GM19455 (cell line): ENCODE data around the gene SLC39A13.

Experiments
- ATAC-seq: cut with Tn5 transposase; IDR thresholded peaks from one replicate; pipeline ENCODE4 v1.9.1; 2021; ENCODE audit not compliant: unreplicated experiment

SLC39A13 gene

GRCh38 chr11:47407746-47408590 lies at the start of gene SLC39A13:
TSS of gene SLC39A13 (plus strand) at chr11:47408590. CDS start at chr11:47410095, 1,505 bp downstream.
- ATAC-seq: peak; percentile 80

- ATAC-seq: no peak
These were observed 49.7 kb upstream of the SLC39A13 start for GRCh38 chr11:47358731-47359051.

GRCh38 chr11:47359162-47359561 lies 49.2 kb upstream of the SLC39A13 start:
- ATAC-seq: no peak

GRCh38 chr11:47359586-47359985 lies 48.8 kb upstream of the SLC39A13 start:
- ATAC-seq: no peak

- no peak for ATAC-seq
These were observed 48.0 kb upstream of the SLC39A13 start for GRCh38 chr11:47360341-47360740.

GRCh38 chr11:47361419-47361818 lies 47.0 kb upstream of the SLC39A13 start:
- no peak for ATAC-seq

DNA sequence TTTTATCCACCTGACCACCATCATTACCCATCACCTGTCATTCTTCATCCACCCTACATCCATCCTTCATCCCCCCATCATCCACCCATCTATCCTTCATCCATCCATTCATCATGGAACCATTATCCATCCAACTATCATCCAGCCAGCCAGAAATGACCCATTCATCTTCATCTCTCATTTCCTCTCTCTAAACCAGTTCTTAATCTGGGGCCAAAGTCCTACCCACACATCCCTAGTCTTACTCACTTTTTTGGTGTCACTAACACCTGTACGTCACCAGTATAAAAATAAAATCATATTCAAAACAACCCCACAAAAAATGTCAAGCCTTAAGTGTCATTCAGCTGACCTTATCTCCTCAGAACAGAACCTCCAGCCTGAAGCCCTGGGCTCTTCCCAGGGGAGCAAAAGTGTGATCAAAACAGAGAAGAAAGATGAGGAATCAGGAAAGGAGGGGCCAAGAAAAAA lies 42.3 kb upstream of the SLC39A13 start:
- no peak for ATAC-seq

DNA sequence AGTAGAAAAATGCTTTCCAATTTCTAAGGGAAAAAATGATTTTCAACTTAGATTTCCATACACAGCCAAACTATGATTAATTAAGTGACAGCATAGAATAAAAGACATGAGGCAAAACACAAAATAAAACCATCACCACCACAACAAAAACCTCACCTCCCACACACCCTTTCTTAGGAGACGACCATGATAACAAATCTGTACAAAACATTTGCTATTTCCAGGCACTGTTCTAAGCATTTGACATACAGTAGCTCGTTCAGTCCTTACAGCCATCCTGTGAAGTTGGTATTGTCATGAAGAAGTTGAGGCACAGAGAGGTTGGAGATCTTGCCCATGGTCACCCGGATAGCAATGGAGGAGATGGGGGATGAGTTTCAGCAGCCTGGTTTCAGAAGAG lies 38.7 kb upstream of the SLC39A13 start:
- no peak for ATAC-seq

GRCh38 chr11:47372422-47372821 lies 36.0 kb upstream of the SLC39A13 start:
- no peak for ATAC-seq

DNA sequence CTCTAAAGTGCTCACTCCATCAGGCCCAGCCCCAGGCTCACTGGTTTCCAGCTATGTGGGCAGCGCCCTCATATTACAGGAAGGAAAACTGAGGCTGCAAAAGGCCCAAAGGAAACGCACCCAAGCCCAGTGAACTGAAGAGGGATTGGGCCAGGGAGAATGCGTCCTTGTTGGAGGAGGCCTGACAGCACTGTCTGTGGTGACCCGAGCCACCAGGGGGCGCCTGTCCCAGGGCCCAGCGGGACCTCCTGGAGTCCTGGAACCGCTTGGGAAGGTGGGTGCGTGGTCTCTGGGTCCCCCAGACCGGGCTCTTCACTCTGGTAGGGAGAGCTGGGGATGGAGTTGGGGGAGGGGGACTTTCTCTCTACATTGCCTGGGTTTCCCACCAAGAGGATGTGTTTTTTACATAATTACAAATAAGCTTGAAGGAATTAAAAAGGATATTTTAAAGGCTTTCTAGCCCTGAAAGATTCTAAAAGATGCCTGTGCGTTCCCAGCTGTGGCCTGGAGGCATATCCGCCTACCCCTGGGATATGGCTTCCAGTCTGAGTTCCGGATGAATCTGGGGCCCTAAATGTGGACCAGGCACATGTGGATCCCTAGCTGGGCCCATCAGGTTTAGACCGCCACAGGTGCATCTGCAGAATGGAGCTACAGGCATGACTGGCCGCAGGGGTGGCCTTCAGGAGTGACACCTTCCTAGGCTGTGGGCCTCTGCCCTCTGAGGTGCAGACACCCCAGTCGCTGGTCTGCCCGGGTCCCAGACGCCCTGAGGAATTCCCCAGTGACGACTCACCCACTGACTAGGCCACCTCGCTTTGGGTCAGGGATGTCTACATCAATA lies 34.3 kb upstream of the SLC39A13 start:
- ATAC-seq: no peak

DNA sequence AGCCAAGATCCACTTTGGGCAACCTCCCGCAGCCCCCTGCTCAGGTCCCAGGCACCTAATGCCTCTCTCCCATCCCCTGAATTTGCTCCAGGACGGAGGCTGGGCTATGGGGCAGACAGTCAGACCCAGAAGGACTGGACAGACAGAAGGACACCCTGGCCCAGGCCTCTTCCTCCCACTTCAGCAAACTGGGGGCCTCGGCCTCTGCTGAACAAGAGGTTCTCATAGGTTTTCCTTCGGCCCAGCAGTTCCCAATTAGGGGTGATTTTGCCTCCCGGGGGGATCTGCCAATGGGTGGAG lies 33.7 kb upstream of the SLC39A13 start:
- ATAC-seq: no peak

GRCh38 chr11:47375020-47375419 lies 33.4 kb upstream of the SLC39A13 start:
- ATAC-seq: no peak

GRCh38 chr11:47375546-47376085 lies 32.8 kb upstream of the SLC39A13 start:
- no peak for ATAC-seq

DNA sequence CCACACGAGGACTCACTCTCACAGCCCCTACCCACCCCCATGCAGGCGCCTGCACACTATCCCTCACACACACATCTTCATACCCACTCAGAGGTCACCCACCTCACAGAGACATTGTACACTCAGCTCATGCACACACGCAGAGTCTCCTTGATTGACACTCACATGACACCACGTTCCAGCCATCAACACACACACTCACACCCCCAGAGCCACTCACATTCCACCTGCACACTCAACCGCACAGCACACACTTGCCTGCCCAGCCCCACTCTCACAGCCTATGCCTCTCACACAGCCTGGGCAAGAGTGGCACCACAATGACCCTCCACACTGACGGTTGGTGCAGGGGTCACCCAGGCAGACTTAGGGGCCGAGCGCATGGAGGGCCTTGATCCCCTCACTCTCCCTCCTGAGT lies 32.3 kb upstream of the SLC39A13 start:
- ATAC-seq: no peak

DNA sequence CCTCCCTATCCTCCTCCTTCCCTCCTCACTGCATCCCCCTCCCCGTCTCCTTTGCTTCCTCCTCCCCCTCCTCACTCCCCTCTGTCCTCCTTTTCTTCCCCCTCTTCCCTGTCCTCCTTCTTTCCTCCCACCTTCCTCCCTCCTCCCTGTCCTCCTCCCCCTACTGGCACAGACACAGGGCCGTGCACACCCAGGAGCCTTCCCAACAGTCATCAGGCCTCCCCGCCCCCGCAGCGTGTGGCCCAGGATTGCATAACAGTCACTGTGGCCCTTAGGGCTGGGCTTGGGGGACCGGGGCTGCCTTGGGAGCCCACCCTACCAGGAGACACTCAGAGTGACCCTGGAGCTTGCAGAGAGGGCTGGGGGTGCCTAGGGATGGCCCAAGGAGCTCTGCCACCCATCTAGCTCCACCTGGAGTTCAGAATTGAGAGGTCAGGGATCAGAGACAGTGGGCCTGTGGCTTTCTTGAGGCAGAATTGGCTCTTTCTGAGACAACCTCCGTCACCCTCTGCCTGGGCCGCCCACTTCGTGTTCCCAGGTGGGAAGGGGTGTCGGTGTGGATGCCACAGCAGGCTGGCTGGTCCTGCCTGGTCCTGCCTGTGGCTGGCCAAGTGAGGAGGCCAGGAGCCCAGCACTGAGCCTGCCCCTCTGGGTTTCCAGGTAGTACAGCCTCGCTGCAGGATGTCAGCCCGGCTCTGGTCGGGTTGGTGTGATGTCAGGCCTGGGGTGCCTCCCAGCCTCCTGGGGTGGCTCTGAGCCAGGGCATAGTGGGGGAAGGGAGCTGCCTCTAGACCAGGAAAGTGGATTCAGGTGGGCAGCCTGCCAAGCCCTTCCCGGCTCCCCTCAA lies 31.6 kb upstream of the SLC39A13 start:
- no peak for ATAC-seq

DNA sequence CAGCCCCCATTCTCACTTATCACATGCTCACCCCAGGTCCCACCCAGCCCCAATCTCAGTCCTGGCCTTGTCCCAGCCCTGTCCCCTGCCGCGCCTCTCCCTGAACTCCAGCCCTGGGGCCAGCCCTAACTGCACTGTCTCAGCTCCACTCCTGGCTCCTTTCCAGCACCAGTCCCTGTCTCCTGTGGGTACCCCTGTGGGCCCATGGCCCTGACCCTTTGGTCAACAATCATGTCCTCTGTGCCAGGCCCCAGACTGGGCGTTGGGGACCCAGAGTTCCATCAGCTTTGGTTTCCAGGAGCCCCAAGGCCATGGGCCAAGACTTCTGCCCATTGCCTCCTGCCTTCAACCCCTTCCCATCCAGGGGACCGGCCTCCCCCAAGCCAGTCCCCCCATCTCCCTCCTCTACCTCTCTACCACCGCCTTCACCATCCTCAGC lies 30.8 kb upstream of the SLC39A13 start:
- ATAC-seq: peak; percentile 8

DNA sequence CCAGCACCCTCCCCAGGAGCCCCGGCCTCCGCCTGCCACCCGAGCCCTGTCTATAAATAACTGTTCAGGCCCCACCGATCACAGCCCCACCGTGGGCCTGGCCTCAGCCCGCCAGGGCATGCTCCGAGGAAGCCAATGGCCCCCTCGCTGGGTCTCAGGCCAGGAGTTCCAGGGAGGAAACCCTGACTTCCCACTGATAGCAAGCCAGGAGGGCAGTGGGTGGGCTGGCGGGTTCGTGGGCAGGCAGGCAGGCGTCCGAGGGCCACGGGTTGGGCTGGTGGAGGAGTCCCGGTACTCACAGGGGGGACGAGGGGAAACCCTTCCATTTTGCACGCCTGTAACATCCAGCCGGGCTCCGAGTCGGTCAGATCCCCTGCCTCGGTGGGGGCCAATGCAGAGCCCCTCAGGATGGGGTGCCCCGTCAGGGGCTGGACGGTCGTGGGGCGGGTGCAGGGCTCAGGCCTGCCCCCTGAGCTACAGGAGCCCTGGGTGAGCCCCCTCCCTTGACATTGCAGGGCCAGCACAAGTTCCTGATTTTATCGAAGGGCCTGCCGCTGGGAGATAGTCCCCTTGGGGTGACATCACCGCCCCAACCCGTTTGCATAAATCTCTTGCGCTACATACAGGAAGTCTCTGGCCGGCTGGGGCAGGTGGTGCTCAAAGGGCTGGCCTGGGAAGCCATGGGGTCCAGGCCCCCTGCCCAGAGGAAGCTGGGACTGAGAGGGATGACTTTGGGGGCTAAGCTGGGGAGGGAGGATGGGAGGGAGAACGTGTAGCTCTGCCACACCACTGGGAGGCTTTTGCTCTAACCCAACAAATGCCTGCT lies 30.2 kb upstream of the SLC39A13 start, which contains the start of gene SPI1:
Gene SPI1, minus strand, starts transcription at position 538 of the 826 bp plus-strand sequence. Its CDS starts 194 bp downstream, at position 344.
- peak; percentile 76 for ATAC-seq

DNA sequence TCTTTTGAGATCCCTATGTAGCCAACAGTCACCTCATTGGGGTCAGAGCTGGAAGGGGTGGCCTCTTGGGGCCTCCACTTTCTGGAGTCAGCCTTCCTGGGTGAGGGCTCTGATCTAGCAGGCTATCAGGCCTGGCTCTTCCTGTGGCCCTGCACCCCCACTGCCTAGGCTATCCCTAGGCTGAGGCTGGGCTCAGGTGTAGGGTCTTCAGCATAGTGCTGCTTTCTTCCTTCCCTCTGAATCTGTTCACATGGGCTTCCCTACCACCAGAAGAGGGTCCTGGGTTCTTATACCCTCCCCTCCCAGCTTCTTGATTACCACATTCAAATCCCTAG lies 29.6 kb upstream of the SLC39A13 start:
- peak; percentile 5 for ATAC-seq

- ATAC-seq: no peak
These were observed 29.1 kb upstream of the SLC39A13 start for GRCh38 chr11:47379317-47379716.

DNA sequence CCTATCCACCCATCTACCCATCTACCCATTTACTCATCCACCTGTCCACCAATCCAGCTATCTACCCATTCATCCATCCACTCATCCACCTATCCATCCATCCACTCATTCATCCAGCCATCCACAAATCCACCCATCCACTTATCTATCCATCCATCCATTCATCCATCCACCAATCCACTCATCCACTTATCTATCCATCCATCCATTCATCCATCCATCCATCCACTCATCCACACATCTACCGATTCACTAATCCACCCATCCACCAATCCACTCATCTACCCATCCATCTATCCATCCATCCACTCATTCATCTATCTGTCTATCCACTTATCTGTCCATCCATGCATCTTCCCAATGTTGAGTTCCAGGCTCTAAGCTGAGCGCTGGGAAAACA lies 28.3 kb upstream of the SLC39A13 start:
- no peak for ATAC-seq
